H1 (cell line): ENCODE results near the gene COQ9. TPM values are rescaled to one million over a fixed set of nuclear protein-coding genes. Genes with fewer than 3 reads are reported as not detected.

Experiments used
- CTCF ChIA-PET: fragments of 300-600 bp; sonication (Branson Sonifier 250); formaldehyde crosslinking; loops from one replicate; lab custom pipeline; 2021; ENCODE audit not compliant: partially characterized antibody; lab: Charles Lee
- POLR2A ChIA-PET: fragments of 300-600 bp; sonication (Branson Sonifier 250); formaldehyde crosslinking; loops from one replicate; lab custom pipeline; 2021; ENCODE audit warnings: inconsistent platforms; ENCODE audit not compliant: partially characterized antibody; lab: Charles Lee
- DNase-seq, 2 experiments: peaks; one replicate each; pipeline versions ENCODE4 v3.0.0 to v3.0.0-alpha.2; 2010 to 2022; ENCODE audit warnings: low spot score in 2 of 2, low read depth in 1 of 2, mixed read lengths in 1 of 2
- FAIRE-seq: peaks from 2 replicates; lab custom pipeline; 2011; peaks lifted over from hg19 to GRCh38; lab: Jason Lieb, UNC
- H2AFZ ChIP-seq: 2 replicates; pipeline ENCODE4 v1.8.1; 2012; ENCODE audit warnings: low read length, inconsistent platforms
- H2AK5ac ChIP-seq: 2 replicates; pipeline ENCODE4 v1.6.1; 2013; ENCODE audit warnings: low read depth, low read length
- H2BK120ac ChIP-seq: replicated peaks from 2 replicates; pipeline ENCODE3; 2013; ENCODE audit warnings: low read depth, low read length, inconsistent platforms
- H2BK12ac ChIP-seq: 2 replicates; pipeline ENCODE4 v1.6.1; 2013; ENCODE audit warnings: low read depth, low read length
- H2BK15ac ChIP-seq: 2 replicates; pipeline ENCODE4 v1.6.1; 2013; ENCODE audit warnings: low read length
- H2BK20ac ChIP-seq: 2 replicates; pipeline ENCODE4 v1.6.1; 2013; ENCODE audit warnings: low read length
- H2BK5ac ChIP-seq: 2 replicates; pipeline ENCODE4 v1.6.1; 2013; ENCODE audit warnings: low read depth, low read length
- H3K14ac ChIP-seq: 2 replicates; pipeline ENCODE4 v1.6.1; 2013; ENCODE audit warnings: inconsistent platforms; ENCODE audit not compliant: insufficient read length
- H3K18ac ChIP-seq: 2 replicates; pipeline ENCODE4 v1.6.1; 2013; ENCODE audit warnings: low read length; ENCODE audit errors: extremely low read depth
- H3K23ac ChIP-seq: 2 replicates; pipeline ENCODE4 v1.6.1; 2013; ENCODE audit warnings: inconsistent platforms; ENCODE audit not compliant: insufficient read length
- H3K23me2 ChIP-seq: 2 replicates; pipeline ENCODE4 v1.6.1; 2013; ENCODE audit warnings: low read depth, low read length
- H3K27ac ChIP-seq: 2 replicates; pipeline ENCODE4 v1.6.1; 2011; ENCODE audit warnings: low read depth, low read length, inconsistent platforms
- H3K27me3 ChIP-seq, 4 experiments: replicated peaks in 1 of 4; 1 replicate in 1 of 4; 2 replicates in 3 of 4; pipeline versions ENCODE4 v1.6.1 to v1.8.1; 2011 to 2013; ENCODE audit warnings: low read length in 3 of 4, mild to moderate bottlenecking in 3 of 4, inconsistent platforms in 2 of 4, mixed read lengths in 2 of 4, moderate library complexity in 1 of 4; ENCODE audit not compliant: control insufficient read depth in 3 of 4, insufficient read depth in 3 of 4; ENCODE audit errors: extremely low read depth in 1 of 4
- H3K36me3 ChIP-seq, 4 experiments: 2 replicates each; pipeline versions ENCODE4 v1.6.1 to v1.8.1; 2011 to 2013; ENCODE audit warnings: mild to moderate bottlenecking in 4 of 4, low read length in 3 of 4, moderate library complexity in 2 of 4, control low read depth in 1 of 4, inconsistent platforms in 1 of 4; ENCODE audit not compliant: insufficient read depth in 4 of 4, control insufficient read depth in 2 of 4
- H3K4ac ChIP-seq: replicated peaks from 2 replicates; pipeline ENCODE3; 2013; ENCODE audit warnings: low read length, low read depth, mixed read lengths, inconsistent platforms; ENCODE audit not compliant: insufficient read length
- H3K4me1 ChIP-seq, 4 experiments: replicated peaks in 1 of 4; 1 replicate in 1 of 4; 2 replicates in 3 of 4; pipeline versions ENCODE4 v1.6.1 to v1.8.1; 2011 to 2013; ENCODE audit warnings: low read length in 3 of 4, inconsistent platforms in 2 of 4, mixed read lengths in 1 of 4; ENCODE audit not compliant: insufficient read depth in 4 of 4, control insufficient read depth in 3 of 4
- H3K4me2 ChIP-seq, 2 experiments: 2 replicates each; pipeline versions ENCODE4 v1.6.1 to v1.8.1; 2011 to 2013; ENCODE audit warnings: low read depth in 2 of 2, low read length in 2 of 2, control low read depth in 1 of 2, inconsistent platforms in 1 of 2, mild to moderate bottlenecking in 1 of 2; ENCODE audit not compliant: insufficient read depth in 1 of 2
- H3K4me3 ChIP-seq, 4 experiments: fragments of 200-600, 300-600 bp in 1 of 4; sonication (generic), shearing (Covaris generic), sonication (Bioruptor Twin) in 1 of 4; 2 replicates each; pipeline versions ENCODE4 v1.5.1 to v1.8.1; 2011 to 2016; ENCODE audit warnings: low read length in 4 of 4, low read depth in 3 of 4, control low read depth in 2 of 4, inconsistent platforms in 2 of 4, mild to moderate bottlenecking in 2 of 4, mixed read lengths in 1 of 4, moderate library complexity in 1 of 4; ENCODE audit not compliant: insufficient read depth in 2 of 4; ENCODE audit errors: extremely low read depth in 1 of 4
- H3K56ac ChIP-seq: replicated peaks from 2 replicates; pipeline ENCODE3; 2013; ENCODE audit warnings: low read depth, mild to moderate bottlenecking, mixed read lengths, low read length, inconsistent platforms; ENCODE audit not compliant: insufficient read length
- H3K79me1 ChIP-seq: 2 replicates; pipeline ENCODE4 v1.6.1; 2013; ENCODE audit warnings: low read depth, low read length, control low read depth
- H3K79me2 ChIP-seq, 2 experiments: 2 replicates each; pipeline versions ENCODE4 v1.6.1 to v1.8.1; 2012 to 2013; ENCODE audit warnings: low read length in 2 of 2, mild to moderate bottlenecking in 2 of 2, inconsistent platforms in 1 of 2; ENCODE audit not compliant: insufficient read depth in 2 of 2, control insufficient read depth in 1 of 2
- H3K9ac ChIP-seq, 4 experiments: replicated peaks in 1 of 4; 1 replicate in 1 of 4; 2 replicates in 3 of 4; pipeline versions ENCODE4 v1.6.1 to v1.8.1; 2011 to 2013; ENCODE audit warnings: low read depth in 3 of 4, low read length in 3 of 4, control low read depth in 2 of 4, mild to moderate bottlenecking in 2 of 4, moderate library complexity in 2 of 4, inconsistent platforms in 1 of 4; ENCODE audit errors: extremely low read depth in 1 of 4
- H3K9me3 ChIP-seq, 2 experiments: 2 replicates each; pipeline versions ENCODE4 v1.6.1 to v1.8.1; 2012 to 2013; ENCODE audit warnings: mild to moderate bottlenecking in 2 of 2, moderate library complexity in 2 of 2, control low read depth in 1 of 2, inconsistent platforms in 1 of 2, low read depth in 1 of 2, low read length in 1 of 2, mixed read lengths in 1 of 2; ENCODE audit not compliant: insufficient read depth in 2 of 2
- H4K20me1 ChIP-seq, 2 experiments: replicated peaks in 1 of 2; 2 replicates each; pipeline versions ENCODE3 to v1.8.1; 2011 to 2013; ENCODE audit warnings: inconsistent platforms in 2 of 2, low read length in 2 of 2, mild to moderate bottlenecking in 1 of 2; ENCODE audit not compliant: insufficient read depth in 2 of 2, control insufficient read depth in 1 of 2
- H4K5ac ChIP-seq: 2 replicates; pipeline ENCODE4 v1.6.1; 2013; ENCODE audit warnings: low read length, low read depth, mixed read lengths, inconsistent platforms; ENCODE audit not compliant: insufficient read length
- H4K8ac ChIP-seq: 2 replicates; pipeline ENCODE4 v1.8.0; 2013; ENCODE audit warnings: mild to moderate bottlenecking, moderate library complexity, low read length, inconsistent platforms; ENCODE audit not compliant: insufficient read depth; ENCODE audit errors: extremely low read depth
- H4K91ac ChIP-seq: replicated peaks from 2 replicates; pipeline ENCODE3; 2013; ENCODE audit warnings: low read length, mixed read lengths, inconsistent platforms; ENCODE audit not compliant: insufficient read length
- CBX8 ChIP-seq: fragments of 300-800, 300-1000 bp; sonication (generic); IDR thresholded peaks from 2 replicates; pipeline ENCODE4 v1.7.1; 2016; ENCODE audit warnings: low read depth, low read length, borderline replicate concordance
- CEBPB ChIP-seq: IDR thresholded peaks from 2 replicates; pipeline ENCODE4 v1.6.1; 2012; ENCODE audit warnings: low read depth, low read length
- CHD1 ChIP-seq: IDR thresholded peaks from 2 replicates; pipeline ENCODE4 v1.6.1; 2012; ENCODE audit warnings: low read depth, low read length, improper control_type of control experiment
- CREB1 ChIP-seq: IDR thresholded peaks from 2 replicates; pipeline ENCODE4 v1.6.1; 2012; ENCODE audit warnings: inconsistent platforms
- FOSL1 ChIP-seq: IDR thresholded peaks from 2 replicates; pipeline ENCODE4 v1.6.1; 2011; ENCODE audit warnings: mild to moderate bottlenecking, low read depth, low read length, moderate library complexity; ENCODE audit not compliant: insufficient read depth
- JUN ChIP-seq: IDR thresholded peaks from 2 replicates; pipeline ENCODE4 v1.6.1; 2011; ENCODE audit warnings: low read depth, mild to moderate bottlenecking, improper control_type of control experiment, low read length
- KDM4A ChIP-seq: IDR thresholded peaks from one replicate; pipeline ENCODE4 v1.7.1; 2012; ENCODE audit warnings: low read depth, mild to moderate bottlenecking, moderate library complexity, low read length, inconsistent platforms; ENCODE audit not compliant: severe bottlenecking
- NANOG ChIP-seq: IDR thresholded peaks from 2 replicates; pipeline ENCODE4 v1.6.1; 2011; ENCODE audit warnings: low read length, low read depth, mild to moderate bottlenecking, inconsistent platforms; ENCODE audit not compliant: insufficient read depth, poor library complexity, severe bottlenecking
- RXRA ChIP-seq: IDR thresholded peaks from 2 replicates; pipeline ENCODE4 v1.6.1; 2011; ENCODE audit warnings: low read depth, mild to moderate bottlenecking, low read length, moderate library complexity; ENCODE audit not compliant: insufficient read depth
- SIN3A ChIP-seq, 2 experiments: IDR thresholded peaks in 1 of 2; conservative IDR thresholded peaks in 1 of 2; 2 replicates each; pipeline ENCODE4 v1.6.1; 2011 to 2012; ENCODE audit warnings: low read length in 2 of 2, improper control_type of control experiment in 1 of 2, low read depth in 1 of 2, mild to moderate bottlenecking in 1 of 2
- TAF1 ChIP-seq: IDR thresholded peaks from 2 replicates; pipeline ENCODE4 v1.6.1; 2011; ENCODE audit warnings: mild to moderate bottlenecking, low read depth, low read length
- WGBS, 2 experiments: shearing (Covaris generic) in 1 of 2; methylation state at CpG; one replicate each; pipeline versions ENCODE4 v1.1.6 to v1.1.7; 2013 to 2015; ENCODE audit warnings: low lambda C conversion rate in 2 of 2, mixed read lengths in 2 of 2, inconsistent platforms in 1 of 2, low coverage in 1 of 2, missing lambda C conversion rate in 1 of 2; ENCODE audit not compliant: insufficient replicate concordance in 2 of 2, insufficient coverage in 1 of 2, insufficient read length in 1 of 2; ENCODE audit errors: extremely low coverage in 1 of 2, missing lambda C conversion rate in 1 of 2; 5-methylcytosine and 5-hydroxymethylcytosine counted together
- polyA plus RNA-seq, 7 experiments: library from polyadenylated mRNA; depleted of rRNA in 3 of 7; stranded (reverse) in 5 of 7; unstranded in 2 of 7; fragments of >200 nt in 5 of 7; fragments of 200-250 nt in 2 of 7; gene quantifications; 1 replicate in 5 of 7; 2 replicates in 1 of 7; 4 replicates in 1 of 7; pipeline versions ENCODE4 v1.2.1 to v1.2.3, GENCODE V29; 2011 to 2013; ENCODE audit warnings: missing spikeins in 2 of 7, mixed read lengths in 2 of 7
- total RNA-seq: library from RNA; stranded (reverse); fragmentation: NEBNext Ultra II Directional; extraction: Animal tissue kit (Norgen Biotek cat#: 25700); gene quantifications from 2 replicates; pipeline ENCODE4 v1.2.1, GENCODE V29; 2021
- TF ChIP-seq, protein P1 (sequence below): IDR thresholded peaks from 2 replicates; pipeline ENCODE4 v1.6.1; 2011; ENCODE audit warnings: low read depth, mild to moderate bottlenecking, low read length; ENCODE audit not compliant: insufficient read depth

COQ9 gene
- total and polyA plus RNA-seq, 2 of the 8 experiments (the other 6 are each of a cell fraction or from before 2014, with no cell fraction given): 33.3 to 60.3 TPM

GRCh38 chr16:57403965-57404817, 43.1 kb upstream of the COQ9 start, which contains the start of gene CCL17:
CCL17 (plus strand) TSS chr16:57404767; CDS start chr16:57413933, 9,166 bp downstream.
- Histone ChIP-seq H3K14ac (no peak within 1 kb of the TSS), H4K91ac (no peak within 1 kb of the TSS), H3K23ac (no peak within 1 kb of the TSS), H3K4me2 (no peak within 1 kb of the TSS), H2BK5ac (no peak within 1 kb of the TSS), H3K36me3 (no peaks in the 10 kb centered on the region), H4K20me1 (peaks cover 0 to 4% of the 10 kb centered on the region in 2 experiments), H3K4ac (no peak within 1 kb of the TSS), H3K18ac (no peak within 1 kb of the TSS), H3K27ac (no peak within 1 kb of the TSS), H2AFZ (no peak within 1 kb of the TSS), H2BK120ac (no peak within 1 kb of the TSS), H2AK5ac (no peak within 1 kb of the TSS), H4K5ac (no peak within 1 kb of the TSS), H3K23me2 (peaks cover 9% of the 10 kb centered on the region; the same call in 1 of the 2 replicates), H3K79me1 (no peaks in the 10 kb centered on the region), H3K56ac (no peak within 1 kb of the TSS), H2BK20ac (no peak within 1 kb of the TSS), H2BK15ac (no peak within 1 kb of the TSS), H3K4me3 (no peak within 1 kb of the TSS), H3K9me3 (no peaks in the 10 kb centered on the region; a peak in 1 of 4 replicates), H2BK12ac (no peak within 1 kb of the TSS), H3K4me1 (no peaks in the 10 kb centered on the region), H3K27me3 (no peaks in the 10 kb centered on the region), H4K8ac (no peak within 1 kb of the TSS), H3K9ac (no peak within 1 kb of the TSS), H3K79me2 (no peaks in the 10 kb centered on the region)
- CTCF ChIA-PET: interaction anchor here (0.6 to 4.3 kb wide), 10 partner anchors 9 to 328 kb away, joined by 3 to 39 read pairs (median 3); partner anchors contain the start of gene ARL2BP
- POLR2A ChIA-PET: interaction anchor here (1.8 kb wide), 1 partner anchor 13 kb away, joined by 10 read pairs; no protein-coding TSS in a partner anchor
- DNase-seq (no peak), FAIRE-seq (no peak)
- 89% methylated on average over 17 of the region's 17 CpGs; no CpG with 5 or more reads in 1 of the 2 experiments for WGBS, 2 experiments
- TF ChIP-seq NANOG (no peak), CHD1 (no peak), SIN3A (conservative IDR thresholded peaks at IDR 0.05 in 1 of 2, IDR thresholded peaks at IDR 0.05 in 1 of 2; ENCODE audit: low read depth in 1 of 2, low read length in 2 of 2) (no peak), RXRA (no peak), CBX8 (no peak), CREB1 (no peak), CEBPB (no peak), JUN (no peak), KDM4A (no peak), FOSL1 (no peak), TAF1 (no peak)
- TF ChIP-seq, protein P1, sequence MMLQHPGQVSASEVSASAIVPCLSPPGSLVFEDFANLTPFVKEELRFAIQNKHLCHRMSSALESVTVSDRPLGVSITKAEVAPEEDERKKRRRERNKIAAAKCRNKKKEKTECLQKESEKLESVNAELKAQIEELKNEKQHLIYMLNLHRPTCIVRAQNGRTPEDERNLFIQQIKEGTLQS: no peak
